Ishikawa (cell line): ENCODE measurements around the gene LRRC2.

ENCODE experiments used
- CREB1 ChIP-seq: IDR thresholded peaks from 2 replicates; pipeline ENCODE4 v1.6.1; 2012; ENCODE audit warnings: low read depth
- RAD21 ChIP-seq: IDR thresholded peaks from 2 replicates; pipeline ENCODE4 v1.6.1; 2012; ENCODE audit warnings: low read depth
- REST ChIP-seq: IDR thresholded peaks from 2 replicates; pipeline ENCODE4 v1.6.1; 2012; ENCODE audit warnings: low read depth, mild to moderate bottlenecking

GRCh38 chr3:46607603-46608028 is 41.5 kb upstream of the LRRC2 start:
- TF ChIP-seq RAD21 (no peak), REST (no peak), CREB1 (no peak)
